ENCODE results near the gene AGBL4.
"Not testable (repeated sequence)": the region's sequence is repeated elsewhere in the genome, so short reads cannot be mapped to it uniquely, and the experiment has no call there.

The AGBL4 gene

GRCh38 chr1:50023292-50024159 is at the start of gene AGBL4:
TSS of gene AGBL4 (minus strand) at chr1:50023954.
- Histone ChIP-seq H3K36me3 (ENCODE audit: insufficient read depth, low read length) (no peaks in the 10 kb centered on the region), H3K9ac (ENCODE audit: low read depth, low read length) (peak within 1 kb of the TSS; percentile 67), H3K4me1 (ENCODE audit: insufficient read depth, low read length) (no peaks in the 10 kb centered on the region), H3K9me3 (ENCODE audit: control insufficient read depth, insufficient read depth, low read length) (no peaks in the 10 kb centered on the region)

DNA sequence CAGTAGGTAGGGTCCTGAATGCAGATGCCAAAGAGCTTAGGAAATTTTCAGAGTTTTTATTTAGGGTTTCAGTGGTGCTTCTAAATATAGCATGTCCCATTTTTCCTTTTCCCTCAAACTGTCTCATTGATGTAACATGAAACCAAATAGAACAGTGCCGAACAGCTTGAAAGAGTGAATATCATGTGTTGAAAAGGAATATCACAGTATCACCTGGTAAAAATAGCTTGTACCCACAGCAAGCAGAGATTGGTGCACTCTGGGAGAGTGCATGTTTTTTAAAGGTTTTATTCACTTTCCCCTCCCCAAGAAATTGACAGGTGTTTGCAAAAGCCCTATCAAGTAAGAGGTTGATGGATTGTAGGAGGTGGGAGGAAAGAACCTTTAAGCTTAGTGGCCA is 43.1 kb upstream of the AGBL4 start:
- no peaks in the 10 kb centered on the region for H3K4me1 ChIP-seq (ENCODE audit: insufficient read depth, low read length)

DNA sequence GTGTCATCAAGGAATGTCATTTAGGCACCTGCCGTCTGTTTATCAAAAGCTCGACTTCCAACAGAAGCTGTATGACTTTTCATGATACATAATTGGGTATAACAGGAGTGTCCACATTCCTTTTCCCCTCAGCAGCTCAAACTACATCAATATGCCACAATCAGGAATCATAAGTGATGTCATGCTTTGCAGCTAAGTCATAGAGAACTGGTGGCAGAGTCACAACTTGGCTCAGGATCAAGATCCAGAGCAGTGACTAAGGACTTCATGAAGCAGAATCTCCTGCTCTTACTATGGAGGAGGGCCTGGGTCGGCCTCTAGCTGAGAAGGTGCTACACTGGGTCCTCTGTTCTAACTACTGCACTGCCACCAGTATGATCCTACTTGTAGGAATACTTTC is 36.5 kb upstream of the AGBL4 start:
- Histone ChIP-seq H3K9ac (ENCODE audit: low read depth, low read length) (no peak overlapping the region), H3K36me3 (ENCODE audit: insufficient read depth, low read length) (no peaks in the 10 kb centered on the region), H3K9me3 (ENCODE audit: control insufficient read depth, insufficient read depth, low read length) (no peaks in the 10 kb centered on the region), H3K4me1 (ENCODE audit: insufficient read depth, low read length) (no peaks in the 10 kb centered on the region)

More for the DNA sequence above, 43.1 kb upstream of the AGBL4 start:
- Histone ChIP-seq H3K36me3 (ENCODE audit: insufficient read depth, low read length) (no peaks in the 10 kb centered on the region), H3K9ac (ENCODE audit: low read depth, low read length) (no peak overlapping the region), H3K9me3 (ENCODE audit: control insufficient read depth, insufficient read depth, low read length) (no peaks in the 10 kb centered on the region)

DNA sequence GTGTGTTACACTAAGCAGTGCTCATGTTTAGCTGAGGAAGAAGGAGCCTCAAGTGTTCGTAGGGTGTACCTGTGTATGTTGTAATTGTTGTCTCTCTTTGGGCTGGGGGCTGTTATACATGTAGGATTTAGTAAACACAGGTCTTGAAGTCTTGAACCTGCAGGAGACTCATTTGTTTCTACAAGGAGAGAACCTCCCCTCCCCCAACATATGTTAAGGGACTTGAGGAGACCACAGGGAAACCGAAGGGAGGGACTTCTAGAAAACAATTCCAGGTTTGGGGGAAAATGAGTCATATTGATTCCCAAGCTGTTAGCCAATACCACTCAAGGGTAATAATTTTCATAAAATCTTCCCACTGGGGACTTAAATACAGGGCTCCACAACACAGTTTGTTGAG is 25.0 kb upstream of the AGBL4 start:
- peak overlapping the region; percentile 44; the same call in 1 of the 2 replicates for H3K9ac ChIP-seq (ENCODE audit: low read depth, low read length)
- no peaks in the 10 kb centered on the region for H3K36me3 ChIP-seq (ENCODE audit: insufficient read depth, low read length)

GRCh38 chr1:50047916-50048694 is 24.4 kb upstream of the AGBL4 start:
- no peaks in the 10 kb centered on the region for H3K9me3 ChIP-seq (ENCODE audit: control insufficient read depth, insufficient read depth, low read length)
- H3K9ac ChIP-seq (ENCODE audit: low read depth, low read length), result peak overlapping the region; percentile 44
- H3K4me1 ChIP-seq (ENCODE audit: insufficient read depth, low read length), result no peaks in the 10 kb centered on the region
- no peaks in the 10 kb centered on the region for H3K36me3 ChIP-seq (ENCODE audit: insufficient read depth, low read length)

More for the DNA sequence above, 25.0 kb upstream of the AGBL4 start:
- no peaks in the 10 kb centered on the region for H3K9me3 ChIP-seq (ENCODE audit: control insufficient read depth, insufficient read depth, low read length)
- no peaks in the 10 kb centered on the region for H3K4me1 ChIP-seq (ENCODE audit: insufficient read depth, low read length)

GRCh38 chr1:50038237-50038809 is 14.6 kb upstream of the AGBL4 start:
- Histone ChIP-seq H3K4me1 (ENCODE audit: insufficient read depth, low read length) (no peaks in the 10 kb centered on the region), H3K36me3 (ENCODE audit: insufficient read depth, low read length) (no peaks in the 10 kb centered on the region), H3K9me3 (ENCODE audit: control insufficient read depth, insufficient read depth, low read length) (no peaks in the 10 kb centered on the region; the same call in 1 of the 2 replicates), H3K9ac (ENCODE audit: low read depth, low read length) (no peak overlapping the region)

- no peaks in the 10 kb centered on the region for H3K36me3 ChIP-seq (ENCODE audit: insufficient read depth, low read length)
- no peaks in the 10 kb centered on the region for H3K4me1 ChIP-seq (ENCODE audit: insufficient read depth, low read length)
- H3K9me3 ChIP-seq (ENCODE audit: control insufficient read depth, insufficient read depth, low read length), result no peaks in the 10 kb centered on the region
- no peak overlapping the region for H3K9ac ChIP-seq (ENCODE audit: low read depth, low read length)
Measured at GRCh38 chr1:50027794-50028193, 4.0 kb upstream of the AGBL4 start.

GRCh38 chr1:49995734-49996133 is 28.0 kb downstream of the AGBL4 start:
- H3K4me1 ChIP-seq (ENCODE audit: insufficient read depth, low read length), result no peaks in the 10 kb centered on the region
- H3K9ac ChIP-seq (ENCODE audit: low read depth, low read length), result no peak overlapping the region
- no peaks in the 10 kb centered on the region for H3K9me3 ChIP-seq (ENCODE audit: control insufficient read depth, insufficient read depth, low read length)
- no peaks in the 10 kb centered on the region for H3K36me3 ChIP-seq (ENCODE audit: insufficient read depth, low read length)

- Histone ChIP-seq H3K4me1 (ENCODE audit: insufficient read depth, low read length) (0 out of 2 replicates have a peak, but pooled peaks cover 6% of the 10 kb centered on the region), H3K36me3 (ENCODE audit: insufficient read depth, low read length) (no peaks in the 10 kb centered on the region), H3K9ac (ENCODE audit: low read depth, low read length) (no peak overlapping the region), H3K9me3 (ENCODE audit: control insufficient read depth, insufficient read depth, low read length) (no peaks in the 10 kb centered on the region)
Measured at GRCh38 chr1:49971088-49971487, 52.7 kb downstream of the AGBL4 start.

- Histone ChIP-seq H3K9me3 (ENCODE audit: control insufficient read depth, insufficient read depth, low read length) (no peaks in the 10 kb centered on the region), H3K9ac (ENCODE audit: low read depth, low read length) (no peak overlapping the region), H3K4me1 (ENCODE audit: insufficient read depth, low read length) (no peaks in the 10 kb centered on the region), H3K36me3 (ENCODE audit: insufficient read depth, low read length) (no peaks in the 10 kb centered on the region)
Measured at GRCh38 chr1:49951385-49951784, 72.4 kb downstream of the AGBL4 start.

DNA sequence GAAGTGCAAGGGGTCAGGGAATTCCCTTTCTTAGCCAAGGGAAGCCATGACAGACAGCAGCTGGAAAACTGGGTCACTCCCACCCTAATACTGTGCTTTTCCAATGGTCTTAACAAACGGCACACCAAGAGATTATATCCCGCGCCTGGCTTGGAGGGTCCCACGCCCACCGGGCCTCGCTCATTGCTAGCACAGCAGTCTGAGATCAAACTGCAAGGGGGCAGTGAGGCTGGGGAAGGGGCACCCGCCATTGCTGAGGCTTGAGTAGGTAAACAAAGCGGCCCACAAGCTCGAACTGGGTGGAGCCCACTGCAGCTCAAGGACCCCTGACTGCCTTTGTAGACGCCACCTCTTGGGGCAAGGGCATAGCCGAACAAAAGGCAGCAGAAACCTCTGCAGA is 108.5 kb downstream of the AGBL4 start:
- not testable (repeated sequence) for H3K9ac ChIP-seq (ENCODE audit: low read depth, low read length); H3K4me1 ChIP-seq (ENCODE audit: insufficient read depth, low read length); H3K36me3 ChIP-seq (ENCODE audit: insufficient read depth, low read length); H3K9me3 ChIP-seq (ENCODE audit: control insufficient read depth, insufficient read depth, low read length)

DNA sequence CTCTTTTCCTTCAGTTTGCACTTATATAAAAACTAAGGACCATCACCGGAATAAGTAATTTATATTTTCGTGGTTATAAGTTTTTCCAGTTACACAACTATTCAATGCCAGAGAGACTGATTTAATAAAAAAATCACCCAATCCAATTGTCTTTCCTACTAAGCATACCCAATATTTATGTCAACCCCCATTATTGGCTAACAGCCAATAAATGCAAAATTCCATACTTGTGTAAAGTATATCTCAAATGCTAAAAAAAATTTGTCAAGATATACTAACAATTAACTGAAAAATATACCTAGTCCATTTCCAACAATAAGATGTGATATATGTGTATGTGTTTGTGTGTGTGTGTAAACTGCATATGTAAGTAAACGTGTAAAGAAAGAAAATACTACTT is 117.4 kb downstream of the AGBL4 start:
- Histone ChIP-seq H3K4me1 (ENCODE audit: insufficient read depth, low read length) (no peaks in the 10 kb centered on the region), H3K9ac (ENCODE audit: low read depth, low read length) (no peak overlapping the region), H3K9me3 (ENCODE audit: control insufficient read depth, insufficient read depth, low read length) (no peaks in the 10 kb centered on the region), H3K36me3 (ENCODE audit: insufficient read depth, low read length) (no peaks in the 10 kb centered on the region)

GRCh38 chr1:49864581-49864980 is 159.2 kb downstream of the AGBL4 start:
- no peaks in the 10 kb centered on the region for H3K9me3 ChIP-seq (ENCODE audit: control insufficient read depth, insufficient read depth, low read length)
- no peaks in the 10 kb centered on the region for H3K4me1 ChIP-seq (ENCODE audit: insufficient read depth, low read length)
- no peak overlapping the region for H3K9ac ChIP-seq (ENCODE audit: low read depth, low read length)
- H3K36me3 ChIP-seq (ENCODE audit: insufficient read depth, low read length), result no peaks in the 10 kb centered on the region

GRCh38 chr1:49854741-49855140 is 169.0 kb downstream of the AGBL4 start:
- no peaks in the 10 kb centered on the region for H3K9me3 ChIP-seq (ENCODE audit: control insufficient read depth, insufficient read depth, low read length)
- no peaks in the 10 kb centered on the region for H3K4me1 ChIP-seq (ENCODE audit: insufficient read depth, low read length)

More at GRCh38 chr1:49854741-49855140, 169.0 kb downstream of the AGBL4 start:
- Histone ChIP-seq H3K36me3 (ENCODE audit: insufficient read depth, low read length) (no peaks in the 10 kb centered on the region), H3K9ac (ENCODE audit: low read depth, low read length) (no peak overlapping the region)

Measured in ES-I3 (cell line).